IMR-90 (cell line): Measurements from ENCODE around the gene SHROOM1.
"Not testable (repeated sequence)": the region's sequence is repeated elsewhere in the genome, so short reads cannot be mapped to it uniquely, and the experiment has no call there.

Source experiments
- POLR2A ChIP-seq: IDR thresholded peaks from 2 replicates; pipeline ENCODE4 v1.6.1; 2012; ENCODE audit warnings: mild to moderate bottlenecking, low read depth, low read length
- RFX5 ChIP-seq: IDR thresholded peaks from 2 replicates; pipeline ENCODE4 v1.8.0; 2012; ENCODE audit warnings: low read depth, mild to moderate bottlenecking, low read length, moderate library complexity
- TF ChIP-seq, protein P1 (sequence below): conservative IDR thresholded peaks from 2 replicates; pipeline ENCODE4 v1.5.1; 2012; ENCODE audit warnings: mild to moderate bottlenecking, low read depth, low read length, improper control_type of control experiment
- TF ChIP-seq, protein P2 (sequence below): fragments of 150-350 bp; IDR thresholded peaks from 2 replicates; pipeline ENCODE4 v1.6.1; 2016; ENCODE audit warnings: low read depth, mild to moderate bottlenecking, low read length, moderate library complexity, borderline replicate concordance

DNA sequence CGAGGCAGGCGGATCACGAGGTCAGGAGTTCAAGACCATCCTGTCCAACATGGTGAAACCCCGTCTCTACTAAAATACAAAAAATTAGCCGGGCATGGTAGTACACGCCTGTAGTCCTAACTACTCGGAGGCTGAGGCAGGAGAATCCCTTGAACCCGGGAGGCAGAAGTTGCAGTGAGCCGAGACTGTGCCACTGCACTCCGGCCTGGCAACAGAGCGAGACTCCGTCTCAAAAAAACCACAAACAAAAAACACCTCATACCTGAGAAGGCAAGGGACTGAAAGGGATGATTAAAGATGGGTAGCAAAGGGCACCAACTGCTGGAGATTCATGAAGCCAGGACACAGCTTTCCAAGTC lies 23.7 kb downstream of the SHROOM1 start:
- not testable (repeated sequence) for TF ChIP-seq POLR2A, RFX5
- TF ChIP-seq, protein P1, sequence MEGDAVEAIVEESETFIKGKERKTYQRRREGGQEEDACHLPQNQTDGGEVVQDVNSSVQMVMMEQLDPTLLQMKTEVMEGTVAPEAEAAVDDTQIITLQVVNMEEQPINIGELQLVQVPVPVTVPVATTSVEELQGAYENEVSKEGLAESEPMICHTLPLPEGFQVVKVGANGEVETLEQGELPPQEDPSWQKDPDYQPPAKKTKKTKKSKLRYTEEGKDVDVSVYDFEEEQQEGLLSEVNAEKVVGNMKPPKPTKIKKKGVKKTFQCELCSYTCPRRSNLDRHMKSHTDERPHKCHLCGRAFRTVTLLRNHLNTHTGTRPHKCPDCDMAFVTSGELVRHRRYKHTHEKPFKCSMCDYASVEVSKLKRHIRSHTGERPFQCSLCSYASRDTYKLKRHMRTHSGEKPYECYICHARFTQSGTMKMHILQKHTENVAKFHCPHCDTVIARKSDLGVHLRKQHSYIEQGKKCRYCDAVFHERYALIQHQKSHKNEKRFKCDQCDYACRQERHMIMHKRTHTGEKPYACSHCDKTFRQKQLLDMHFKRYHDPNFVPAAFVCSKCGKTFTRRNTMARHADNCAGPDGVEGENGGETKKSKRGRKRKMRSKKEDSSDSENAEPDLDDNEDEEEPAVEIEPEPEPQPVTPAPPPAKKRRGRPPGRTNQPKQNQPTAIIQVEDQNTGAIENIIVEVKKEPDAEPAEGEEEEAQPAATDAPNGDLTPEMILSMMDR = not testable (repeated sequence)
- TF ChIP-seq, protein P2, sequence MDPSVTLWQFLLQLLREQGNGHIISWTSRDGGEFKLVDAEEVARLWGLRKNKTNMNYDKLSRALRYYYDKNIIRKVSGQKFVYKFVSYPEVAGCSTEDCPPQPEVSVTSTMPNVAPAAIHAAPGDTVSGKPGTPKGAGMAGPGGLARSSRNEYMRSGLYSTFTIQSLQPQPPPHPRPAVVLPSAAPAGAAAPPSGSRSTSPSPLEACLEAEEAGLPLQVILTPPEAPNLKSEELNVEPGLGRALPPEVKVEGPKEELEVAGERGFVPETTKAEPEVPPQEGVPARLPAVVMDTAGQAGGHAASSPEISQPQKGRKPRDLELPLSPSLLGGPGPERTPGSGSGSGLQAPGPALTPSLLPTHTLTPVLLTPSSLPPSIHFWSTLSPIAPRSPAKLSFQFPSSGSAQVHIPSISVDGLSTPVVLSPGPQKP = not testable (repeated sequence)
